ENCODE measurements around the gene TFEB. TPM values are rescaled to one million over a fixed set of nuclear protein-coding genes. Genes with fewer than 3 reads are reported as not detected.

Gene TFEB
- total RNA-seq, 1 experiment from 2014 or later: 6.0 TPM

DNA sequence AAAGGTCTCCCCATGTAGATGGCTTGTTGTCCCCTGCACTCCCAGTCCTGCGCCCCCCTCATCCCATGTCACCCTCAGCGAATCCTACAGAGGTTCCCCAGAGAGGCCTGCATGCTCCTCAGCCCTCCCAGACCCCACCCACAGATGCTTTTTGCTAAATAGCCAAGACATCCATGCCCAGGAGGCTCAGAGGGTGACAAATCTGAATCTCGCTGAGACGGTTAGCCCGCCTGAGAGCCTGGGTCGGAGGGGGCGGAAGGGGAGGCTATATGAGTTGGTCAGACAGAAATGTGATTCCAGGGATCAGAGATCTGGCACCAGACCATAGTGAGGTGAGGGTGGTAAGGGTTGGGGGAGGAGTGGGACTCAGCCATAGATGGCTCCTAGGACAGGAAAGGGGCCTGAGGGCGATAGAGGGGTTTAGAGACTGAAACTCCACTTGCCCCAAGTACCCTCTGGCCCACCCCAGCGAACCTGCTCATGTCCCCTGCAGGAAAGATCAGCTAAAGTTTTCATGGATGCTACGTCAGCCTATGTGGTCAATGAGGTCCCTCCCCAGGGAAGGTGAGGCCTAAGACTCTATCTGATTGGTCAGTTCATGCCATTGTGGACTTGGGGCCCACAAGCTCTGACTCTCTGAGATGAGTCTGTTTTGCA, 33.2 kb downstream of the TFEB start:
- in situ Hi-C loops (cut with HindIII; ENCODE audit: low pct_unique_long_range_greater_than_20kb, low sequenced_read_pairs): no loop called here

GRCh38 chr6:41700463-41701347, 34.7 kb downstream of the TFEB start:
- in situ Hi-C loops (cut with HindIII; ENCODE audit: low pct_unique_long_range_greater_than_20kb, low sequenced_read_pairs): no loop called here
- DNase-seq (ENCODE audit: low read depth): no peak

More for the DNA sequence above, 33.2 kb downstream of the TFEB start:
- no peak for DNase-seq (ENCODE audit: low read depth)

DNA sequence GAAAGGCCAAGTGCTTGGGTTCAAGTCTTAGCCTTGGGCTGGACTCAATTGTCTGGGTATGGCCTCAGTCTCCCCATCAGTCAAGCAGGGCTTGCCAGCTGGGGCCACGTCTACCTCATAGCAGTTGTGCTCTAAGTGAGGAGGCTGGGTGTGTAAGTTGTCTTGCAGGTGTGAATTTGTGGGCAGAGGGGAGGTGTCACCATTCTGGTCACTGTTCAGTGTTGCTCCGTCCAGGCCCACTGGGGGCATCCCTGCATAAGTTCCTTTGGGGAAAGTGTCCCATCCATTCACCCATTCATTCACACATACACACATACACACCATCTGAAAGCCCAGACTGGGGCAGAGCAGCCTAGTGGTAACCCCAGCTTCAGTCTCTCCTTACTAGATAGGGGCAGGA, 36.3 kb downstream of the TFEB start:
- no peak for DNase-seq (ENCODE audit: low read depth)
- in situ Hi-C loops (cut with HindIII; ENCODE audit: low pct_unique_long_range_greater_than_20kb, low sequenced_read_pairs): no loop called here

GRCh38 chr6:41697861-41698781, 37.3 kb downstream of the TFEB start:
- in situ Hi-C loops (cut with HindIII; ENCODE audit: low pct_unique_long_range_greater_than_20kb, low sequenced_read_pairs): no loop called here
- no peak for DNase-seq (ENCODE audit: low read depth)

DNA sequence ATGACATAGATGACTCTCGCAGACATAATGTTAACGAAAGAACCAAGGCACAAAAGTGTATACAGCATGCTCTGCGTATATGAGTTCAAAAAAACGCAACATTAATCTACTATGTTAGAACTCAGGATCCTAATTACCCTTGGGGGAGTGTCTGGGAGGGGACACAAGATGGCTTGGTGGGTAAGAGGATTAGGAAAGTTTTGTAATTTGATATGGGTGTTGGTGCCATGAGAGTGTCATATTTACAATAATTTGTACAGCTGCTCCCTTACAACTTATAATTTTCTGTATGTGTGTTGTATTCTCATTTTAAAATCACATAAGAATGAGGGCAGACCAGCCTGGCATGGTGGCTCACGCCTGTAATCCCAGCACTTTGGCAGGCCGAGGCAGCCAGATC, 38.6 kb downstream of the TFEB start:
- no peak for DNase-seq (ENCODE audit: low read depth)
- in situ Hi-C loops (cut with HindIII; ENCODE audit: low pct_unique_long_range_greater_than_20kb, low sequenced_read_pairs): no loop called here

DNA sequence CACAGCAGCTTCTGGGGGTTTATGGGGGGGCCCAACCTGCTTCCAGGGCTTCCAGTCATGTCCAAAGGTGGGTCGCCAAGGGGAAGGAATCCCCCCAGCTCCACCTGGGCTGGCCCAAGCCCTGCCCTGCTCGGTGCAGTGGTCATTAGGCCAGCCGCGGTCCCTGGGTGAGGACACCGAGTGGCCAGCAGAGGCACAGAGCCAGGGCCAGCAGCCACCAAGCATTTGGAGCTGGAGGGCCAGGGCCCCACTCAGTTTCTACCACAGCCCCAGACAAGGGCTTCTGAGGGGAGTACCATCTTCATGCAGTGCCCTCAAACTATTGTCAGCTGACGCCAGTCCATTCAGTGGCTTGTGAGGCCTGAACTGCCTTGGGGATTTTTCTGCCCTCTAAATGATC, 39.6 kb downstream of the TFEB start:
- no peak for DNase-seq (ENCODE audit: low read depth)
- in situ Hi-C loops (cut with HindIII; ENCODE audit: low pct_unique_long_range_greater_than_20kb, low sequenced_read_pairs): no loop called here

- no peak for DNase-seq (ENCODE audit: low read depth)
- in situ Hi-C loops (cut with HindIII; ENCODE audit: low pct_unique_long_range_greater_than_20kb, low sequenced_read_pairs): no loop called here
These were observed 40.4 kb downstream of the TFEB start for GRCh38 chr6:41694815-41695526.

- no peak for DNase-seq (ENCODE audit: low read depth)
- in situ Hi-C loops (cut with HindIII; ENCODE audit: low pct_unique_long_range_greater_than_20kb, low sequenced_read_pairs): no loop called here
These were observed 41.8 kb downstream of the TFEB start for GRCh38 chr6:41693281-41694240.

- in situ Hi-C loops (cut with HindIII; ENCODE audit: low pct_unique_long_range_greater_than_20kb, low sequenced_read_pairs): no loop called here
- no peak for DNase-seq (ENCODE audit: low read depth)
These were observed 42.7 kb downstream of the TFEB start for GRCh38 chr6:41692730-41693129.

- in situ Hi-C loops (cut with HindIII; ENCODE audit: low pct_unique_long_range_greater_than_20kb, low sequenced_read_pairs): no loop called here
- DNase-seq (ENCODE audit: low read depth): no peak
These were observed 43.2 kb downstream of the TFEB start for GRCh38 chr6:41692080-41692675.

DNA sequence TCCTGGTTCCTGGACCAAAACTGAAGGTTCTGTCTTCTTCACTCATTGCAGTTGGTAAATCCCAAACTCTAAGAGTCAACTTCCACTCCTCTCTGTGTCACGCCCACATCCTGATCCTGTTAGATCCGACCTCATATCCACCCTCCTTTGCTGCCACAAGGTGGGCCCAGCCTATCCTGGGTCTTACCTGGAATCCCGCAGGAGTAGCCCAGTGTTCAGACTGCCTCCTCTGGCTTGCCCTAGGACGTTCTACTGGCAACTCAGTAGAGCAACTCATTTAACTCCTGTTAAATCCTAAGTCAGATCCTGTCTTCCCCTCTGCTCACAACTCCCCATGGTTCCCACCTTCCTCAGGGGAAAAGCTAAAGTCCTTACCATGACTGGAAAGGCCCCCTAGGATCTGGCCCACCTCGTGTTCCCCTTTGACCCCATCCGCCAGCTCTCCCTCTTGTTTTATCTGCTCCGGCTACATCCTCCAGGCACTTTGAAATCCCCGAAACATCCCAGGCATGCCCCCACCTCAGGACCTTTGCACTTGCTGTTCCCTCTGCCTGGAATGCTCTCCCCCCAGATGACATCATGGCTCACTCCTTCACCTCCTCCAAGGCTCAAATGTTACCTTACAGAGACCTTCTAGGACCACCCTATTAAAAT, 43.9 kb downstream of the TFEB start:
- no peak for DNase-seq (ENCODE audit: low read depth)
- in situ Hi-C loops (cut with HindIII; ENCODE audit: low pct_unique_long_range_greater_than_20kb, low sequenced_read_pairs): no loop called here

DNA sequence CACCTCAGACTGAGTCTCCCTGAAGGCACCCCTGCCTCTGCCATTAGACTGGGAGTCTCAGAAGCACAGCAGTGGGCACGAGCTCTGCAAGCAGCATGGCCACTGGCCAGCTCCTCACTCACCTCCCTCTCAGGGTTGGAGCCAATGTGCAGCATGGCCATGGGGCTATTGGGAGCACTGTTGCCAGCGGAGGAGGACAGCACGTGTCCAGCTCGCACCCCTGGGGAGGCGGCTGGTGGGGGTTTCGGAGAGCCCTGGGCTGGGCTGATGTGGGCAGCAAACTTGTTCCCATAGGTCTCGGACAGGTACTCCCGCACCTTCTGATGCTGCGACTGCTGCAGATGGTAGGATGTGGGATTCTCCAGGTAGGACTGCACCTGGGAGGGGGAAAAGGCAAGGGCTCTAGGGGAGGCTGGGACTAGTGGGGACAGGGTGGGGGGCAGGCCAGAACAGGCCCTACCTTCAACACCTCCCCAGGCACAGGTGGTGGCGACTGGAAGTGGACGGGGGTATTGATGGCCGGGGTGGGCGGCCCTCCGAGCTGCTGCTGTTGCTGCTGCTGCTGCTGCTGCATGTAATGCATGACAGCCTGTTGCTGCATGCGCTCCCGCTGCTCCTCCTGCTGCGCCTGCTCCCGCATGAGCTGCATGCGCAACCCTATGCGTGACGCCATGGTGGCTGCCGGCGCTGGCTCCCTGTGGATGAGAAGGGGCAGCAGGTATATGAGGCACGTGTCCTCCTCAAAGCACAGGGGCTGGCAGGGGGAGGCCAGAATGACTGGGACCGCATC, 44.7 kb downstream of the TFEB start:
- in situ Hi-C loops (cut with HindIII; ENCODE audit: low pct_unique_long_range_greater_than_20kb, low sequenced_read_pairs): no loop called here
- no peak for DNase-seq (ENCODE audit: low read depth)

GRCh38 chr6:41689171-41690008, 46.0 kb downstream of the TFEB start:
- DNase-seq (ENCODE audit: low read depth): no peak
- in situ Hi-C loops (cut with HindIII; ENCODE audit: low pct_unique_long_range_greater_than_20kb, low sequenced_read_pairs): no loop called here

DNA sequence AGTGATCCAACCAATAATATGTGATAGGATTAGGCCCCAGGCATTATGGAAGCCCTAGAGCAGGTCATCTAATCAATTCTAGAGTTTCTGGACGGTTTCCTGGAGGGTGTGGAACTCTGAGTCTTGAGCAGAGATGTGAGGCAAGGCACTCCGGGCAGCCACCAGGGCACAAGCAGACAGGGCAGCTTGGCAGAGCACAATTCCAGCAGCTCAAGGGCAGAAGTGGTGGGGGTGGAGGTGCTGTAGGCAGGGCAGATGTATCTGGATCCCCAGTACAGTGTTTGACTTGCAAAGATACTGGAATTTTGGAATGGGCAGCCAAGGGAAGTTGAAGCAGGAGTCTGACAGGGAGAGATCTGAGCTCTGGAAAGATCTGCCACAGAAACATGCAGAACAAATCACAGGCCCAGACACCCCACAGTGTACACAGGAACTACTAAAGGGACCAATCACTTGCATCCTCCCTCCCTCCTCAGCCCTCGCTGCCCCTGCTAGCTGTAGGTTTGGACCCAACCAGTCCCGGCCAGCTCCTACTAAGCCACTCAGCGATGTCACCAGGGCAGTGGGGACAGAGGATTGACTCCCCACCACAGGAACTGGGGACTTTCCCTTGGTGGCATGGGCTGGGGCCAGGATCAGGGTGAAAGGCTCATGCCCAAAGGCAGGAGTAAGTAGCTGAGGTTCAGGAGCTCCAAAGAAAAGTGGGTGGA, 47.0 kb downstream of the TFEB start:
- in situ Hi-C loops (cut with HindIII; ENCODE audit: low pct_unique_long_range_greater_than_20kb, low sequenced_read_pairs): no loop called here
- DNase-seq (ENCODE audit: low read depth): no peak
